Measurements from ENCODE around the gene GLP1R. TPM values are rescaled to one million over a fixed set of nuclear protein-coding genes. Genes with fewer than 3 reads are reported as not detected.

Gene GLP1R
- total and polyA plus RNA-seq, 2 of the 13 experiments (the other 11 are each of a cell fraction or from before 2014, with no cell fraction given): not detected

DNA sequence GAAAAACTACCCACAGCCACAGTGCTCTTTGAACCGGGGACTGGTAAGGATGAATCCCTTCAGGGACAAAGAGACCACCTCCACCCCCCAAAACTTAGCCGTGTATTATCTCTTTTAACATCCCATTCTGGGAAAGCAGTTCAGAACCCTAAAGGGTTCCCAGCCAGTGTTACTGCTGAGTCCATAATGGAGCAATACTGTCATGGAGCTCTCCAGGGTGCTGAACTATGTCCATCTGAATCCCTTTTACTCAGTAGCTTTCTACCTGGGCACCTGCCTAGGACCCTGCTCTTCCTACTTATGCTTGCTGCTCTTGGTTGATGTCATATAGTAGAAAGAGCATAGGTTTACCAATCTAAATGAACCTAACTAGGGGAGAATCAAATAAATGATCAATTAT lies 88.7 kb downstream of the GLP1R start (continued):
- TF ChIP-seq NPAS2 (CRISPR knock-in tag; IDR thresholded peaks at IDR 0.05; ENCODE audit: borderline replicate concordance) (no peak), ZNF7 (CRISPR knock-in tag; IDR thresholded peaks at IDR 0.05) (0 out of 2 replicates have a peak, but pooled peaks have one; percentile 33), RARA (CRISPR knock-in tag; IDR thresholded peaks at IDR 0.05) (peak; percentile 61; the same call in 1 of the 2 replicates), HMGA1 (CRISPR knock-in tag; conservative IDR thresholded peaks at IDR 0.05) (no peak), FOSL1 (CRISPR knock-in tag; IDR thresholded peaks at IDR 0.05; ENCODE audit: borderline replicate concordance) (no peak), ZNF615 (CRISPR knock-in tag; IDR thresholded peaks at IDR 0.05; ENCODE audit: borderline replicate concordance) (no peak), CEBPB (IDR thresholded peaks at IDR 0.05; ENCODE audit: borderline replicate concordance, low read depth, low read length) (peak; percentile 54; the same call in 1 of the 2 replicates), SP140L (CRISPR knock-in tag; IDR thresholded peaks at IDR 0.05; ENCODE audit: borderline replicate concordance) (peak; percentile 84; the same call in 1 of the 2 replicates), NFATC3 (CRISPR knock-in tag; IDR thresholded peaks at IDR 0.05) (no peak), ZFP37 (CRISPR knock-in tag; IDR thresholded peaks at IDR 0.05; ENCODE audit: borderline replicate concordance) (peak; percentile 77; the same call in 1 of the 2 replicates), ZNF12 (CRISPR knock-in tag; IDR thresholded peaks at IDR 0.05) (peak; percentile 49; the same call in 1 of the 2 replicates), ZSCAN29 (CRISPR knock-in tag; conservative IDR thresholded peaks at IDR 0.05) (no peak), ZNF441 (CRISPR knock-in tag; IDR thresholded peaks at IDR 0.05; ENCODE audit: borderline replicate concordance) (peak; percentile 58; the same call in 1 of the 2 replicates), SNAPC2 (CRISPR knock-in tag; IDR thresholded peaks at IDR 0.05) (no peak), ZNF557 (CRISPR knock-in tag; IDR thresholded peaks at IDR 0.05) (0 out of 2 replicates have a peak, but pooled peaks have one; percentile 36), ZNF792 (CRISPR knock-in tag; IDR thresholded peaks at IDR 0.05) (0 out of 2 replicates have a peak, but pooled peaks have one; percentile 28), NR2F6 (IDR thresholded peaks at IDR 0.05) (no peak), NR2F6 (CRISPR knock-in tag; IDR thresholded peaks at IDR 0.05) (no peak), SPEN (CRISPR knock-in tag; IDR thresholded peaks at IDR 0.05; ENCODE audit: low read depth) (no peak), CBX5 (CRISPR knock-in tag; IDR thresholded peaks at IDR 0.05; ENCODE audit: borderline replicate concordance) (no peak), POGZ (CRISPR knock-in tag; IDR thresholded peaks at IDR 0.05) (no peak), TEAD3 (CRISPR knock-in tag; optimal IDR thresholded peaks at IDR 0.05; ENCODE audit: borderline replicate concordance) (peak; percentile 20), SALL1 (CRISPR knock-in tag; IDR thresholded peaks at IDR 0.05) (peak; percentile 49; the same call in 1 of the 2 replicates)
- TF ChIP-seq, protein P1, sequence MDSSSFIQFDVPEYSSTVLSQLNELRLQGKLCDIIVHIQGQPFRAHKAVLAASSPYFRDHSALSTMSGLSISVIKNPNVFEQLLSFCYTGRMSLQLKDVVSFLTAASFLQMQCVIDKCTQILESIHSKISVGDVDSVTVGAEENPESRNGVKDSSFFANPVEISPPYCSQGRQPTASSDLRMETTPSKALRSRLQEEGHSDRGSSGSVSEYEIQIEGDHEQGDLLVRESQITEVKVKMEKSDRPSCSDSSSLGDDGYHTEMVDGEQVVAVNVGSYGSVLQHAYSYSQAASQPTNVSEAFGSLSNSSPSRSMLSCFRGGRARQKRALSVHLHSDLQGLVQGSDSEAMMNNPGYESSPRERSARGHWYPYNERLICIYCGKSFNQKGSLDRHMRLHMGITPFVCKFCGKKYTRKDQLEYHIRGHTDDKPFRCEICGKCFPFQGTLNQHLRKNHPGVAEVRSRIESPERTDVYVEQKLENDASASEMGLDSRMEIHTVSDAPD (CRISPR knock-in tag; IDR thresholded peaks at IDR 0.05): no peak
- TF ChIP-seq, protein P2, sequence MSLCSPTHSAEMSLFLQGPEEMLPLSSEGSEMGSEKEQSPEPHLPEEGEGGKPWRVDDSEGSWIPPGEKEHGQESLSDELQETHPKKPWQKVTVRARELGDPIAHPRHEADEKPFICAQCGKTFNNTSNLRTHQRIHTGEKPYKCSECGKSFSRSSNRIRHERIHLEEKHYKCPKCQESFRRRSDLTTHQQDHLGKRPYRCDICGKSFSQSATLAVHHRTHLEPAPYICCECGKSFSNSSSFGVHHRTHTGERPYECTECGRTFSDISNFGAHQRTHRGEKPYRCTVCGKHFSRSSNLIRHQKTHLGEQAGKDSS (CRISPR knock-in tag; IDR thresholded peaks at IDR 0.05; ENCODE audit: borderline replicate concordance, low read depth): no peak
- TF ChIP-seq, protein P3, sequence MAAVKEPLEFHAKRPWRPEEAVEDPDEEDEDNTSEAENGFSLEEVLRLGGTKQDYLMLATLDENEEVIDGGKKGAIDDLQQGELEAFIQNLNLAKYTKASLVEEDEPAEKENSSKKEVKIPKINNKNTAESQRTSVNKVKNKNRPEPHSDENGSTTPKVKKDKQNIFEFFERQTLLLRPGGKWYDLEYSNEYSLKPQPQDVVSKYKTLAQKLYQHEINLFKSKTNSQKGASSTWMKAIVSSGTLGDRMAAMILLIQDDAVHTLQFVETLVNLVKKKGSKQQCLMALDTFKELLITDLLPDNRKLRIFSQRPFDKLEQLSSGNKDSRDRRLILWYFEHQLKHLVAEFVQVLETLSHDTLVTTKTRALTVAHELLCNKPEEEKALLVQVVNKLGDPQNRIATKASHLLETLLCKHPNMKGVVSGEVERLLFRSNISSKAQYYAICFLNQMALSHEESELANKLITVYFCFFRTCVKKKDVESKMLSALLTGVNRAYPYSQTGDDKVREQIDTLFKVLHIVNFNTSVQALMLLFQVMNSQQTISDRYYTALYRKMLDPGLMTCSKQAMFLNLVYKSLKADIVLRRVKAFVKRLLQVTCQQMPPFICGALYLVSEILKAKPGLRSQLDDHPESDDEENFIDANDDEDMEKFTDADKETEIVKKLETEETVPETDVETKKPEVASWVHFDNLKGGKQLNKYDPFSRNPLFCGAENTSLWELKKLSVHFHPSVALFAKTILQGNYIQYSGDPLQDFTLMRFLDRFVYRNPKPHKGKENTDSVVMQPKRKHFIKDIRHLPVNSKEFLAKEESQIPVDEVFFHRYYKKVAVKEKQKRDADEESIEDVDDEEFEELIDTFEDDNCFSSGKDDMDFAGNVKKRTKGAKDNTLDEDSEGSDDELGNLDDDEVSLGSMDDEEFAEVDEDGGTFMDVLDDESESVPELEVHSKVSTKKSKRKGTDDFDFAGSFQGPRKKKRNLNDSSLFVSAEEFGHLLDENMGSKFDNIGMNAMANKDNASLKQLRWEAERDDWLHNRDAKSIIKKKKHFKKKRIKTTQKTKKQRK (IDR thresholded peaks at IDR 0.05; ENCODE audit: low read length): no peak
- TF ChIP-seq, protein P4, sequence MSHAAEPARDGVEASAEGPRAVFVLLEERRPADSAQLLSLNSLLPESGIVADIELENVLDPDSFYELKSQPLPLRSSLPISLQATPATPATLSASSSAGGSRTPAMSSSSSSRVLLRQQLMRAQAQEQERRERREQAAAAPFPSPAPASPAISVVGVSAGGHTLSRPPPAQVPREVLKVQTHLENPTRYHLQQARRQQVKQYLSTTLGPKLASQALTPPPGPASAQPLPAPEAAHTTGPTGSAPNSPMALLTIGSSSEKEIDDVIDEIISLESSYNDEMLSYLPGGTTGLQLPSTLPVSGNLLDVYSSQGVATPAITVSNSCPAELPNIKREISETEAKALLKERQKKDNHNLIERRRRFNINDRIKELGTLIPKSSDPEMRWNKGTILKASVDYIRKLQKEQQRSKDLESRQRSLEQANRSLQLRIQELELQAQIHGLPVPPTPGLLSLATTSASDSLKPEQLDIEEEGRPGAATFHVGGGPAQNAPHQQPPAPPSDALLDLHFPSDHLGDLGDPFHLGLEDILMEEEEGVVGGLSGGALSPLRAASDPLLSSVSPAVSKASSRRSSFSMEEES (CRISPR knock-in tag; IDR thresholded peaks at IDR 0.05): peak; percentile 60
